ENCODE data around the gene HCST.
A peak's percentile ranks its signal among the peaks of the same experiment; 100 is the strongest.
"Not testable (repeated sequence)": the region's sequence is repeated elsewhere in the genome, so short reads cannot be mapped to it uniquely, and the experiment has no call there.

The HCST gene

GRCh38 chr19:35879770-35880317 lies 22.5 kb upstream of the HCST start:
- DNase-seq (ENCODE audit: low read depth in 2 of 2), result no peak

GRCh38 chr19:35882114-35882832 lies 20.1 kb upstream of the HCST start:
- no peak for DNase-seq (ENCODE audit: low read depth in 2 of 2)

GRCh38 chr19:35883882-35884281 lies 18.4 kb upstream of the HCST start:
- DNase-seq (ENCODE audit: low read depth in 2 of 2), result no peak

GRCh38 chr19:35885225-35885738 lies 17.0 kb upstream of the HCST start:
- DNase-seq (ENCODE audit: low read depth in 2 of 2), result no peak

- DNase-seq (ENCODE audit: low read depth in 2 of 2), result no peak
These were observed 16.4 kb upstream of the HCST start for GRCh38 chr19:35885904-35886303.

- DNase-seq (ENCODE audit: low read depth in 2 of 2), result no peak
These were observed 15.1 kb upstream of the HCST start for GRCh38 chr19:35887197-35887596.

- no peak for DNase-seq (ENCODE audit: low read depth in 2 of 2)
These were observed 13.9 kb upstream of the HCST start for GRCh38 chr19:35888398-35888797.

- no peak for DNase-seq (ENCODE audit: low read depth in 2 of 2)
These were observed 12.8 kb upstream of the HCST start for GRCh38 chr19:35889370-35890112.

GRCh38 chr19:35890113-35890650 lies 12.1 kb upstream of the HCST start:
- no peak for DNase-seq (ENCODE audit: low read depth in 2 of 2)

- DNase-seq (ENCODE audit: low read depth in 2 of 2), result not testable (repeated sequence)
These were observed 10.5 kb upstream of the HCST start for GRCh38 chr19:35891819-35892218.

GRCh38 chr19:35894342-35894741 lies 8.0 kb upstream of the HCST start:
- no peak for DNase-seq (ENCODE audit: low read depth in 2 of 2)

GRCh38 chr19:35895911-35896642 lies 6.3 kb upstream of the HCST start:
- DNase-seq (ENCODE audit: low read depth in 2 of 2), result no peak

- DNase-seq (ENCODE audit: low read depth in 2 of 2), result no peak
These were observed 5.7 kb upstream of the HCST start for GRCh38 chr19:35896643-35897040.

GRCh38 chr19:35897706-35898451 lies 4.5 kb upstream of the HCST start:
- no peak for DNase-seq (ENCODE audit: low read depth in 2 of 2)

GRCh38 chr19:35898499-35898809 lies 3.9 kb upstream of the HCST start:
- no peak for DNase-seq (ENCODE audit: low read depth in 2 of 2)

- peak; percentile 69 to 78 for DNase-seq (ENCODE audit: low read depth in 2 of 2)
These were observed 2.6 kb upstream of the HCST start for GRCh38 chr19:35899547-35900214.

- DNase-seq (ENCODE audit: low read depth in 2 of 2), result no peak
These were observed 1.2 kb upstream of the HCST start for GRCh38 chr19:35901055-35901644.

GRCh38 chr19:35902870-35903475 lies 644 bp downstream of the HCST start:
- DNase-seq (ENCODE audit: low read depth in 2 of 2), result no peak

- DNase-seq (ENCODE audit: low read depth in 2 of 2), result peak; percentile 79 to 89
These were observed 1.3 kb downstream of the HCST start for GRCh38 chr19:35903550-35904179.

Measured in stimulated activated CD8-positive, alpha-beta memory T cell treated with anti-CD3 and anti-CD28 coated beads, Interleukin-2, amount 100 ng/mL, for 1 hour (primary cell).